HCT116 (cell line): ENCODE data around the gene TPD52L1. TPM values are rescaled to one million over a fixed set of nuclear protein-coding genes. Genes with fewer than 3 reads are reported as not detected.

ENCODE experiments used
- ATAC-seq: fragments of 200-7000 bp; cut with Tn5 transposase; 2 replicates; pipeline ENCODE4 v1.9.1; 2020; ENCODE audit warnings: mild to moderate bottlenecking, moderate library complexity
- BruUV-seq: library from RNA; stranded (reverse); fragments of 400-500 nt; replicated peaks from 2 replicates; lab custom pipeline; 2021; lab: Mats Ljungman, UMichigan
- CTCF ChIA-PET: fragments of 300-600 bp; sonication (Branson Sonifier 250); formaldehyde crosslinking; loops from one replicate; lab custom pipeline; 2021; ENCODE audit warnings: antibody characterized with exemption; lab: Charles Lee
- POLR2A ChIA-PET: fragments of 300-600, 350-600 bp; sonication (Branson Sonifier 250); formaldehyde crosslinking; loops from one replicate; lab custom pipeline; 2021; ENCODE audit warnings: antibody characterized with exemption; lab: Charles Lee
- RAD21 ChIA-PET, 2 experiments: fragments of 300-600 bp; sonication (Branson Sonifier 250); formaldehyde crosslinking; loops; one replicate each; lab custom pipeline; 2023; ENCODE audit warnings: low total read pairs in 2 of 2; ENCODE audit not compliant: uncharacterized antibody in 2 of 2, unreplicated experiment in 2 of 2, low non-redundant PET in 1 of 2; lab: Charles Lee
- DNase-seq: peaks from one replicate; pipeline ENCODE4 v3.0.0-alpha.2; 2010; ENCODE audit warnings: low read depth, low spot score
- H2AFZ ChIP-seq: fragments of 200-600 bp; shearing (Covaris generic), sonication (generic); 2 replicates; pipeline ENCODE4 v1.6.1; 2017; ENCODE audit warnings: low read depth, mixed run types, mixed read lengths, antibody characterized with exemption, low read length; ENCODE audit not compliant: poor library complexity, severe bottlenecking
- H3K27ac ChIP-seq: 2 replicates; pipeline ENCODE4 v1.5.1; 2012; ENCODE audit warnings: low read depth, low read length
- H3K27me3 ChIP-seq: fragments of 200-600 bp; sonication (generic); 2 replicates; pipeline ENCODE4 v1.6.1; 2016; ENCODE audit warnings: mixed run types, low read length, mixed read lengths; ENCODE audit not compliant: insufficient read depth
- H3K36me3 ChIP-seq, 2 experiments: fragments of 200-500 bp in 1 of 2; fragments of 200-600 bp in 1 of 2; sonication (Bioruptor generic) in 1 of 2; sonication (generic) in 1 of 2; 2 replicates each; pipeline versions ENCODE4 v1.5.1 to v1.6.1; 2014 to 2016; ENCODE audit warnings: low read length in 2 of 2, inconsistent platforms in 1 of 2, mixed read lengths in 1 of 2, mixed run types in 1 of 2; ENCODE audit not compliant: insufficient read depth in 2 of 2, control insufficient read depth in 1 of 2
- H3K4me1 ChIP-seq, 2 experiments: fragments of 200-600 bp in 1 of 2; sonication (generic) in 1 of 2; 2 replicates each; pipeline versions ENCODE4 v1.5.1 to v1.6.1; 2012 to 2017; ENCODE audit warnings: low read length in 2 of 2, inconsistent platforms in 1 of 2, mild to moderate bottlenecking in 1 of 2, mixed read lengths in 1 of 2, mixed run types in 1 of 2, moderate library complexity in 1 of 2; ENCODE audit not compliant: insufficient read depth in 2 of 2, control insufficient read depth in 1 of 2
- H3K4me2 ChIP-seq: fragments of 200-600 bp; sonication (generic); 2 replicates; pipeline ENCODE4 v1.6.1; 2017; ENCODE audit warnings: mixed run types, low read length, mixed read lengths
- H3K4me3 ChIP-seq, 2 experiments: fragments of 200-600 bp in 1 of 2; sonication (generic) in 1 of 2; replicated peaks in 1 of 2; 2 replicates each; pipeline ENCODE4 v1.5.1; 2011 to 2016; ENCODE audit warnings: low read length in 2 of 2, control low read depth in 1 of 2, low read depth in 1 of 2, mild to moderate bottlenecking in 1 of 2, mixed read lengths in 1 of 2, mixed run types in 1 of 2
- H3K79me2 ChIP-seq: fragments of 200-600 bp; sonication (generic); 2 replicates; pipeline ENCODE4 v1.6.1; 2017; ENCODE audit warnings: mild to moderate bottlenecking, mixed run types, low read length, moderate library complexity, mixed read lengths; ENCODE audit not compliant: insufficient read depth
- H3K9ac ChIP-seq: fragments of 200-600 bp; sonication (generic); 2 replicates; pipeline ENCODE4 v1.6.1; 2016; ENCODE audit warnings: low read length, mixed read lengths
- H3K9me2 ChIP-seq: fragments of 200-600 bp; sonication (generic), shearing (Covaris generic); 2 replicates; pipeline ENCODE4 v1.6.1; 2017; ENCODE audit warnings: mixed run types, mild to moderate bottlenecking, moderate library complexity; ENCODE audit not compliant: insufficient read depth
- H3K9me3 ChIP-seq, 2 experiments: fragments of 200-500 bp in 1 of 2; fragments of 200-600 bp in 1 of 2; sonication (Bioruptor generic) in 1 of 2; sonication (generic) in 1 of 2; 2 replicates each; pipeline ENCODE4 v1.6.1; 2014 to 2017; ENCODE audit warnings: low read length in 2 of 2, mixed read lengths in 2 of 2, inconsistent platforms in 1 of 2, low read depth in 1 of 2, mild to moderate bottlenecking in 1 of 2, mixed run types in 1 of 2, moderate library complexity in 1 of 2; ENCODE audit not compliant: control insufficient read depth in 1 of 2, insufficient read depth in 1 of 2
- H4K20me1 ChIP-seq: fragments of 200-600 bp; sonication (generic), shearing (Covaris generic); 2 replicates; pipeline ENCODE4 v1.6.1; 2017; ENCODE audit warnings: mixed run types, mild to moderate bottlenecking, moderate library complexity; ENCODE audit not compliant: insufficient read depth
- CEBPB ChIP-seq: IDR thresholded peaks from 2 replicates; pipeline ENCODE4 v1.6.1; 2012; ENCODE audit warnings: low read depth
- EGR1 ChIP-seq: IDR thresholded peaks from 2 replicates; pipeline ENCODE4 v1.6.1; 2012; ENCODE audit warnings: low read depth
- EZH2 ChIP-seq: fragments of 200-600 bp; sonication (generic); IDR thresholded peaks from 2 replicates; pipeline ENCODE4 v1.6.1; 2017; ENCODE audit warnings: antibody characterized with exemption, mixed run types
- EZH2phosphoT487 ChIP-seq: fragments of 200-600 bp; IDR thresholded peaks from 2 replicates; pipeline ENCODE4 v1.6.1; 2018; ENCODE audit warnings: antibody characterized with exemption, borderline replicate concordance
- POLR2AphosphoS5 ChIP-seq: IDR thresholded peaks from 2 replicates; pipeline ENCODE4 v1.6.1; 2011; ENCODE audit warnings: mild to moderate bottlenecking, low read depth, low read length, moderate library complexity
- SP1 ChIP-seq: IDR thresholded peaks from 2 replicates; pipeline ENCODE4 v1.6.1; 2012; ENCODE audit warnings: low read depth
- TCF7L2 ChIP-seq: IDR thresholded peaks from 2 replicates; pipeline ENCODE4 v1.7.0; 2011; ENCODE audit warnings: borderline replicate concordance, inconsistent platforms; ENCODE audit not compliant: insufficient read depth, insufficient read length; ENCODE audit errors: extremely low read depth
- ZFX ChIP-seq: fragments of 450-650 bp; IDR thresholded peaks from 2 replicates; pipeline ENCODE4 v1.6.1; 2017
- ZNF274 ChIP-seq: fragments of 200-500 bp; sonication (Bioruptor generic); IDR thresholded peaks from 2 replicates; pipeline ENCODE4 v1.6.1; 2014; ENCODE audit warnings: mild to moderate bottlenecking, low read depth, low read length, inconsistent platforms
- intact Hi-C: fragments of 100-400 bp; cut with micrococcal nuclease; formaldehyde crosslinking; loops from 2 replicates; pipeline ENCODE4 v1.10.0; 2022
- total RNA-seq: library from RNA; stranded (reverse); gene quantifications from one replicate; pipeline ENCODE4 v1.2.1, GENCODE V29; 2021; ENCODE audit not compliant: unreplicated experiment
- TF ChIP-seq, protein P1 (sequence below): IDR thresholded peaks from 2 replicates; pipeline ENCODE4 v1.6.1; 2012; ENCODE audit warnings: low read depth

TPD52L1 gene
- total RNA-seq, 1 experiment from 2014 or later = 64.1 TPM

DNA sequence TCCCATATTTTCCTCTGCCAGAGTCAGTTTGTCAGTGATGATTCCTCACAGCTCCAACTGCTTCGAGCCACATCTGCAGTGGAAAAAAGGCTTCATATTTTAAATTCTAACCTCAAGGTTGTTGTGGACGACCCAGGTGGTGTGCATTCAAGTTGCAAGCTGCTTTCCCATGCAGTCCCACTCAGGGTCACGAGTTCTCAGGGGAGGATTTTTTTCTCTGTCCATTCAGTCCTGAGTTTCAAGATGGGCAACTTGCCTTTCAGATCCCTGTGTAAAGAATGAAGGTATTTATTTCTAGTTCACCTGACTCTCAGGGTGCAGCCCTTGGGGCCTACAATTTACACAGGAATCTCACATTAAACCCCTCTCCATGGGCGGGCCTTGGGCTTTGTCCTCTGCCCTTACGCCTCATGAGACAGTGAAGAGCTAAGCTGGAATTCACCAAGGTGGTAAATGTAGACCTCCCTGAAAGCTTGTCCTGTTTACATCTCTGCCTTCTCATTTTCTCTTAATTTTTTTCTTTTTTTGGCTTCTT lies 65.9 kb downstream of the TPD52L1 start:
- H3K4me1 ChIP-seq = no peaks in the 10 kb centered on the region
- CTCF ChIA-PET = no interaction called here
- no peak overlapping the region for H3K4me3 ChIP-seq
- no peak overlapping the region for H2AFZ ChIP-seq
- no peak overlapping the region for H3K4me2 ChIP-seq
- POLR2A ChIA-PET = no interaction called here
- no peak overlapping the region for H3K9ac ChIP-seq
- H3K79me2 ChIP-seq = no peaks in the 10 kb centered on the region
- H4K20me1 ChIP-seq = no peaks in the 10 kb centered on the region
- intact Hi-C loops = no loop called here
- H3K9me2 ChIP-seq = no peaks in the 10 kb centered on the region
- RAD21 ChIA-PET = no interaction called here
- H3K9me3 ChIP-seq = no peaks in the 10 kb centered on the region
- BruUV-seq = no TSS peak
- no peaks in the 10 kb centered on the region for H3K36me3 ChIP-seq
- no peaks in the 10 kb centered on the region for H3K27me3 ChIP-seq
- ATAC-seq (no peak), DNase-seq (no peak)
- TF ChIP-seq ZNF274 (no peak), EGR1 (no peak), EZH2 (no peak), CEBPB (no peak), POLR2AphosphoS5 (no peak), SP1 (no peak), EZH2phosphoT487 (no peak), ZFX (no peak), TCF7L2 (no peak)
- TF ChIP-seq, protein P1, sequence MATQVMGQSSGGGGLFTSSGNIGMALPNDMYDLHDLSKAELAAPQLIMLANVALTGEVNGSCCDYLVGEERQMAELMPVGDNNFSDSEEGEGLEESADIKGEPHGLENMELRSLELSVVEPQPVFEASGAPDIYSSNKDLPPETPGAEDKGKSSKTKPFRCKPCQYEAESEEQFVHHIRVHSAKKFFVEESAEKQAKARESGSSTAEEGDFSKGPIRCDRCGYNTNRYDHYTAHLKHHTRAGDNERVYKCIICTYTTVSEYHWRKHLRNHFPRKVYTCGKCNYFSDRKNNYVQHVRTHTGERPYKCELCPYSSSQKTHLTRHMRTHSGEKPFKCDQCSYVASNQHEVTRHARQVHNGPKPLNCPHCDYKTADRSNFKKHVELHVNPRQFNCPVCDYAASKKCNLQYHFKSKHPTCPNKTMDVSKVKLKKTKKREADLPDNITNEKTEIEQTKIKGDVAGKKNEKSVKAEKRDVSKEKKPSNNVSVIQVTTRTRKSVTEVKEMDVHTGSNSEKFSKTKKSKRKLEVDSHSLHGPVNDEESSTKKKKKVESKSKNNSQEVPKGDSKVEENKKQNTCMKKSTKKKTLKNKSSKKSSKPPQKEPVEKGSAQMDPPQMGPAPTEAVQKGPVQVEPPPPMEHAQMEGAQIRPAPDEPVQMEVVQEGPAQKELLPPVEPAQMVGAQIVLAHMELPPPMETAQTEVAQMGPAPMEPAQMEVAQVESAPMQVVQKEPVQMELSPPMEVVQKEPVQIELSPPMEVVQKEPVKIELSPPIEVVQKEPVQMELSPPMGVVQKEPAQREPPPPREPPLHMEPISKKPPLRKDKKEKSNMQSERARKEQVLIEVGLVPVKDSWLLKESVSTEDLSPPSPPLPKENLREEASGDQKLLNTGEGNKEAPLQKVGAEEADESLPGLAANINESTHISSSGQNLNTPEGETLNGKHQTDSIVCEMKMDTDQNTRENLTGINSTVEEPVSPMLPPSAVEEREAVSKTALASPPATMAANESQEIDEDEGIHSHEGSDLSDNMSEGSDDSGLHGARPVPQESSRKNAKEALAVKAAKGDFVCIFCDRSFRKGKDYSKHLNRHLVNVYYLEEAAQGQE = no peak
- no peak overlapping the region for H3K27ac ChIP-seq
